ENCODE results near the gene TBXA2R.
"Not testable (repeated sequence)": the region's sequence is repeated elsewhere in the genome, so short reads cannot be mapped to it uniquely, and the experiment has no call there.

The TBXA2R gene

DNA sequence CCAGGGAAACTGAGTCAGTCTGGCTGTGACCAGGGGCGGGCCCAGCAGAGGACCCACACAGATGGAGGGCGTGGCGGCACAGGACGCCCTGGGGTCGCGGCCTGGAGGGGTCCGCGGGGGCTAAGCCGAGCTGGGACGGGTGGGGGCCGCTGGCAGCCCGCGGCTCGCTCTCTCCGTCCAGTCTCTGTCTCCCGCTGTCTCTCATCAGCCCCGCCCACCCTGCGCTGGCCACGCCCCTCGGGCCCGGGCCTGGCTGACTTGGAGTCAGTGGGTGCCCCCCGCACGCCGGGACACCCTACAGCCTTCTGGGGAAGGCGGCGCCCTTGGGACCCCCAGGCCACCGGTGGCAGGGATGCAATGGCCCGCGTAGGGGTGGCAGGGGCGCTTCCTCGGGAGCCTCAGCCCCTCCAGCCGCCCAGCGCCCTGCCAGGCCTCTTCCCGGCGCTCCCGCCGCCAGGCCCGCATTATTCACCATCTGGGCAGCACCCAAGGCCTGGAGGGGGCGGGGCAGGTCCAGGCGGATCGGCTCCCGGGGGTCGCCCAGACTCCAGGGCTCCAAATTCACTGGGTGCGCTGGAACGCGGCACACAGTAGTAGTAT, at the start of gene TBXA2R:
TBXA2R (minus strand) TSS at position 186 of the 600 bp plus-strand sequence. CDS start 6,241 bp downstream, outside the sequence.
- DNase-seq, result peak; percentile 72 to 75

- DNase-seq, result no peak
Measured at GRCh38 chr19:3656073-3656746, 49.5 kb upstream of the TBXA2R start.

- DNase-seq, result no peak
Measured at GRCh38 chr19:3655402-3656072, 48.9 kb upstream of the TBXA2R start.

GRCh38 chr19:3653865-3654513, 47.3 kb upstream of the TBXA2R start:
- DNase-seq, result peak; percentile 15 to 17

- DNase-seq, result no peak
Measured at GRCh38 chr19:3653081-3653795, 46.6 kb upstream of the TBXA2R start.

GRCh38 chr19:3652422-3652821, 45.7 kb upstream of the TBXA2R start:
- DNase-seq, result no peak

DNA sequence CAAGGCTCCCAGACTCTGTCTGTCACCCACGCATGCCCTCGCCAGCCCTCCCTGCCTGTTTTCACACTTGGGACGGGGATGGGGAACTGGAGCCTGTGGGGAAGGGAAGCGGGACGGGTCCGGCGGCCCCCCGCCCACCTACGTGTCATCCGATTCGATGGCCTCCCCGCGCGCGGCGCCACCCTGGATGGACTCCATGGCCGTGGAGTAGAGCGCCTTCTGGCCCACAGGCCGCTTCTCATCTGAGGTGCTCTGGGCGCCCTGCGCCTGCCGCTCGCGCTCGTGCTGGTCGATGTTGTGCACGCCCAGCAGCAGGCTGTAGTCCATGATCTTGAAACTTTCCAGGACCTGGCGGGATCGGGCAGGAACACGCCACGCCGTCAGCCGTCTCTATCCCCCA, 45.0 kb upstream of the TBXA2R start:
- DNase-seq, result no peak

GRCh38 chr19:3649888-3650287, 43.2 kb upstream of the TBXA2R start:
- no peak for DNase-seq

DNA sequence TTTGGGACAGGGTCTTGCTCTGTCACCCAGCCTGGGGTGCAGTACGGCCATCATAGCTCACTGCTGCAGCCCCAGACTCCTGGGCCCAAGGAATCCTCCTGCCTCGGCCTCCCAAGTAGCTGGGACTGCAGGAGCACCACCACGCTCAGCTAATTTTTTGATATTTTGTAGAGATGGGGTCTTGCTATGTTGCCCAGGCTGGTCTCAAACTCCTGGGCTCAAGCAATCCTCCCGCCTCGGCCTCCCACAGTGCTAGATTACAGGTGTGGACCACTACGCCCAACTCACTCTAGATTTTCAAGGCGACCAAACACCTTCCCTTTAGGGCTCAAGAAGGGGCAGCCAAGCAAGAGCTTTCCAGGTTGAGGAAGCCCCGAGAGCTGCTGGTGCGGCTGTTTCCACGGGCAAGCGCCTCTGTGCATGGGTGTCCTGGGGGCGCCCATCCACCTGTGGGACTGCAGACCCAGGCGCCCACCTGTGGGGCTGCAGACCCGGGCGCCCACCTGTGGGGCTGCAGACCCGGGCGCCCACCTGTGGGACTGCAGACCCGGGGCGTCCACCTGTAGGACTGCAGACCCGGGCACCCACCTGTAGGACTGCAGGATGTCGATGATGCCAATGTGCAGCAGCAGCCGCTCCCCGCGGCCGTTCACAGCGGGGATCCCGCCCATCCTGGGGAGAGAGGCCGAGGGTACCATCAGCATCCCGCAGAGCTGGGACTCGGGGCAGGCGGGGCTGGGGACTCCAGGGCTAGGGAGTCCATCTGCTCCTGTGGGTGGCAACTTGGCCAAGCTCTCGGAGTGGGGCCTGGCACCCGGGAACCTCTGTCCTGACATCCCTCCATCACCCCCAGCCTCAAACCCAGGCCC, 41.6 kb upstream of the TBXA2R start:
- no peak for DNase-seq

GRCh38 chr19:3647102-3647501, 40.4 kb upstream of the TBXA2R start:
- DNase-seq, result not testable (repeated sequence)

- DNase-seq, result no peak
Measured at GRCh38 chr19:3646336-3647092, 39.8 kb upstream of the TBXA2R start.

- DNase-seq, result no peak
Measured at GRCh38 chr19:3645726-3646125, 39.1 kb upstream of the TBXA2R start.

DNA sequence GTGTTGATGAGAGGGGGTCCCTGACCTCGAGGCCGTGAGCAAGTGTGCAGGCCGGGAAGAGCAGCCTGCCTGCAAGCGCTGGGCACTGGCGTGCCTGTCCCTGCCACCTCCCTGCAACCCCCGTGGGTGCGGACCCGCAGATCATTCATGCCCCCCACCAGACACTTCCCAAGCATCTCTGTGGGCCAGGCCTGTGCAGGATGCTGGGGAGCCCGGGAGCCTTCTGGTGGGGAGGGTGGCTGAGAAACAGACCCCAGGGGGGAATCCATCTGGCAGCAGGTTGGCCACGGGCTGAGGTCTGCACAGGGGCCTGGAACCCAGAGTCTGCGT, 38.4 kb upstream of the TBXA2R start:
- DNase-seq, result no peak

- no peak for DNase-seq
Measured at GRCh38 chr19:3644351-3645066, 37.8 kb upstream of the TBXA2R start.

GRCh38 chr19:3643674-3644313, 37.1 kb upstream of the TBXA2R start:
- DNase-seq, result no peak

- peak; percentile 34 to 42 for DNase-seq
Measured at GRCh38 chr19:3642987-3643673, 36.5 kb upstream of the TBXA2R start.

GRCh38 chr19:3642296-3642695, 35.6 kb upstream of the TBXA2R start:
- no peak for DNase-seq

DNA sequence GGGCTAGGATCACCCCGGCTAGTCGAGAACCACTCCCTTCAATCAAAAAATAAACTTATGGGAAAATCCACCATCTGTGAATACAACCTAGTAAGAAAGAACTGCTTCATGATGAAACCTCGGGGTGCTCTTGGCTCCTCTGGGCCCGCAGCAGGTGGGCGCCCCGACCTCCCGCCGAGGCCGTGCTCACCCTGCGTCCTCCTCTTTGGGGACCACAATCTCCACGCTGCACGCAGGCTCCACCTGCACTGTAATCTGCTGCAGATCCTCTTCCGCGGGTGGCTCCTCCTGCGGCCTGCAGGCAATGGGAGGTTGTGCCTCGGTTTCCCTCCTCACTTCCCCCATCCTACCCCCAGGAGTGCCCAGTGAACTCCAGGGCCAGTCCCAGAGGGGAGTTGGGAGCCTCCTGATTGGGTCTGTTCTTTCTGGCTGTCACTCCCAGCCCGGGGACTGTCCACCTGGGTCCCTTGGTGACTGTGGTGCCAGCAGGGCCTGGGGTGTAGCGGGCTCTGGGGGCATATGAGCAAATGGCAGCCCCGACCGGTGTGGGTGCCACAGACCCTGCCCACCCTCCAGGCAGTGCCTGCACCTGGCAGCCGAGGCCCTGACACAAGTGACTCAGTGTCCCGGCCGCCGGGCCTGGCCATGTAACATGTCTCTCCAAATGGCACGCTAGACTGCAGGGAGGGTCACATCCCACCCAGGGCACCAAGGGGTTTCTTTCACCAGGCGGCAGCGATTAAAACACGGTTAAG, 35.0 kb upstream of the TBXA2R start:
- no peak for DNase-seq

- DNase-seq, result no peak
Measured at GRCh38 chr19:3639479-3639878, 32.8 kb upstream of the TBXA2R start.

All from activated CD4-positive, alpha-beta T cell treated with anti-CD3 and anti-CD28 coated beads, Interleukin-2, amount 50 U/mL, for 48 hours (primary cell).